ENCODE data around the gene FBXO47. TPM values are rescaled to one million over a fixed set of nuclear protein-coding genes. Genes with fewer than 3 reads are reported as not detected.

FBXO47 gene
- total and polyA plus RNA-seq, 2 donors (not counting 3 experiments of a cell fraction or from before 2014, with no cell fraction given): not detected

DNA sequence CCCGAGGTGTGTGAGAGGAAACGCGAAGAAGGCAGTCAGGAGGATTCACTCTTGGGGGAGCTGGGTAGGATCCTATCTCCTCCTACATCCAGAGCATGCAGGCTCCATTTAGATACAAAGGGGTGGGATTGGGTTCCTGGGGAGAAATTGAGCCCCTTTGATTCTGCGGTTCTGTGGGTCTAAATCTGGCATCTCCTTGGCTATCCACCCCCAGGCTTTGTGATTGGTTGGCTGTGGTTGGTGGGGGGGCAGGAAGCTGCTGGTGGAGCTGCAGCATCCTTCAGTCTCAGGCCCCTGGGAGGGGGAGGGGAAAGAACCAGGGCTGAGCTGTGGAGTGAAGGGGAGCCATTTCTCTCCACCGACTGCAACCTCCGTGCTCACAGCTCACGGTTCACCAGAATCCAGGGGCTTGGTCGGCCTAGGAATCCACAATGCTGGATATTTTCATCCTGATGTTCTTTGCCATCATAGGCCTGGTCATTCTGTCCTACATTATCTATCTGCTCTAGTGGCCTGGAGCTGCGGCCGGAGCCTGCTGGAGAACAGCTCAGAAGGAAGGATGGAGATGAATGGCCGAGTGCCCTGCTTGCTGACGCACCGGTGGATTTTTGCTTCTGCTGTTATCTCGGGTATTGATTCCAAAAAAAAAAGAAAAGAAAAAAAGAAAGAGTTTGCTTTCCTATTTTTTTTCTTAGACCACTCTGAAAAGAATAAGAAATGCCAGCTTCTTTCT, 41.8 kb downstream of the FBXO47 start, which contains the start of gene LASP1NB:
Gene LASP1NB, plus strand, starts transcription at position 352 of the 733 bp plus-strand sequence.
- no peak within 1 kb of the TSS for H3K4me2 ChIP-seq (ENCODE audit: insufficient read depth, low read length)
- no peak within 1 kb of the TSS for H3K9ac ChIP-seq (replicated peaks; ENCODE audit: extremely low read depth, insufficient read depth, low read length)
- intact Hi-C loops (cut with micrococcal nuclease) (no loop called here), dilution Hi-C loops (cut with MboI; ENCODE audit: extremely low pct_ligation_motif_present, low sequenced_read_pairs) (no loop called here)
- H3K4me1 ChIP-seq (ENCODE audit: control insufficient read depth, extremely low read depth, insufficient read depth, low read length): no peaks in the 10 kb centered on the region
- BruUV-seq (replicated peaks): no TSS peak
- peaks cover 0 to 7% of the 10 kb centered on the region in 2 experiments for H3K36me3 ChIP-seq (ENCODE audit: control insufficient read depth in 2 of 2, extremely low read depth in 1 of 2, insufficient read depth in 2 of 2, low read length in 2 of 2)
- no peaks in the 10 kb centered on the region for H3K9me1 ChIP-seq (replicated peaks; ENCODE audit: control insufficient read depth, extremely low read depth, insufficient read depth, low read length)
- TF ChIP-seq GATA2 (IDR thresholded peaks at IDR 0.05; ENCODE audit: insufficient read depth, insufficient read length, low read depth, low read length): no peak
- TF ChIP-seq, protein P1, sequence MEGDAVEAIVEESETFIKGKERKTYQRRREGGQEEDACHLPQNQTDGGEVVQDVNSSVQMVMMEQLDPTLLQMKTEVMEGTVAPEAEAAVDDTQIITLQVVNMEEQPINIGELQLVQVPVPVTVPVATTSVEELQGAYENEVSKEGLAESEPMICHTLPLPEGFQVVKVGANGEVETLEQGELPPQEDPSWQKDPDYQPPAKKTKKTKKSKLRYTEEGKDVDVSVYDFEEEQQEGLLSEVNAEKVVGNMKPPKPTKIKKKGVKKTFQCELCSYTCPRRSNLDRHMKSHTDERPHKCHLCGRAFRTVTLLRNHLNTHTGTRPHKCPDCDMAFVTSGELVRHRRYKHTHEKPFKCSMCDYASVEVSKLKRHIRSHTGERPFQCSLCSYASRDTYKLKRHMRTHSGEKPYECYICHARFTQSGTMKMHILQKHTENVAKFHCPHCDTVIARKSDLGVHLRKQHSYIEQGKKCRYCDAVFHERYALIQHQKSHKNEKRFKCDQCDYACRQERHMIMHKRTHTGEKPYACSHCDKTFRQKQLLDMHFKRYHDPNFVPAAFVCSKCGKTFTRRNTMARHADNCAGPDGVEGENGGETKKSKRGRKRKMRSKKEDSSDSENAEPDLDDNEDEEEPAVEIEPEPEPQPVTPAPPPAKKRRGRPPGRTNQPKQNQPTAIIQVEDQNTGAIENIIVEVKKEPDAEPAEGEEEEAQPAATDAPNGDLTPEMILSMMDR (IDR thresholded peaks at IDR 0.05; ENCODE audit: extremely low read depth in 1 of 2, insufficient read depth in 1 of 2, low read depth in 1 of 2, low read length in 2 of 2): no peak
- no peak for TF ChIP-seq JUN (IDR thresholded peaks at IDR 0.05; ENCODE audit: borderline replicate concordance, insufficient read depth, insufficient read length, low read depth)
- no peak for TF ChIP-seq FOS (IDR thresholded peaks at IDR 0.05; ENCODE audit: borderline replicate concordance, insufficient read depth, low read length)
- no peak for TF ChIP-seq POLR2AphosphoS5 (IDR thresholded peaks at IDR 0.05; ENCODE audit: insufficient read depth, low read depth, low read length)
- no peak for TF ChIP-seq POLR2A (IDR thresholded peaks at IDR 0.05; ENCODE audit: low read depth, low read length)
- no peak for TF ChIP-seq EZH2 (IDR thresholded peaks at IDR 0.05; ENCODE audit: borderline replicate concordance, low read depth, low read length, severe bottlenecking)
- TF ChIP-seq MYC (IDR thresholded peaks at IDR 0.05; ENCODE audit: low read depth, low read length): no peak
- TF ChIP-seq, protein P2, sequence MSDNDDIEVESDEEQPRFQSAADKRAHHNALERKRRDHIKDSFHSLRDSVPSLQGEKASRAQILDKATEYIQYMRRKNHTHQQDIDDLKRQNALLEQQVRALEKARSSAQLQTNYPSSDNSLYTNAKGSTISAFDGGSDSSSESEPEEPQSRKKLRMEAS (IDR thresholded peaks at IDR 0.05; ENCODE audit: insufficient read depth, insufficient read length): no peak
- FAIRE-seq (no peak), DNase-seq (ENCODE audit: low read depth, low spot score) (no peak)
- ChIA-PET CTCF (interaction anchor here (1.2 to 5.4 kb wide), 10 partner anchors 11 to 319 kb away, joined by 3 to 41 read pairs (median 5); partner anchors contain the start of genes FBXO47 and LASP1), POLR2A (no interaction called here)
- no peaks in the 10 kb centered on the region for H3K9me3 ChIP-seq (replicated peaks; ENCODE audit: control insufficient read depth, insufficient read depth, low read length)
- no peaks in the 10 kb centered on the region for H3K79me2 ChIP-seq (ENCODE audit: control insufficient read depth, insufficient read depth, low read length)
- H2AFZ ChIP-seq (ENCODE audit: low read depth, low read length): no peak within 1 kb of the TSS
- H3K4me3 ChIP-seq (replicated peaks in 1 of 3; ENCODE audit: insufficient read depth in 1 of 3, low read depth in 1 of 3, low read length in 3 of 3): no peak within 1 kb of the TSS
- no peaks in the 10 kb centered on the region for H3K27me3 ChIP-seq (ENCODE audit: control insufficient read depth in 2 of 2, insufficient read depth in 2 of 2, low read length in 2 of 2)
- no peak within 1 kb of the TSS for H3K27ac ChIP-seq (ENCODE audit: insufficient read depth, low read depth, low read length)
- no peaks in the 10 kb centered on the region for H4K20me1 ChIP-seq (replicated peaks; ENCODE audit: control insufficient read depth, extremely low read depth, insufficient read depth, low read length)

All from endothelial cell of umbilical vein (primary cell).